Upper lobe of left lung (tissue), 4 donors: ENCODE measurements around the gene ATP10A.

Source experiments
- EP300 ChIP-seq, 4 donors: sonication (generic); formaldehyde crosslinking; IDR thresholded peaks; one replicate each; pipeline ENCODE4 v1.5.1; 2017; ENCODE audit warnings: antibody characterized with exemption in 4 of 4, control low read depth in 2 of 4
- POLR2A ChIP-seq, 4 donors: fragments of 450-650 bp; IDR thresholded peaks; one replicate each; pipeline ENCODE4 v1.5.1; 2016 to 2017; ENCODE audit warnings: antibody characterized with exemption in 4 of 4, mild to moderate bottlenecking in 2 of 4
- POLR2AphosphoS5 ChIP-seq, 2 donors: sonication (generic); formaldehyde crosslinking; IDR thresholded peaks; one replicate each; pipeline ENCODE4 v1.5.1; 2017; ENCODE audit warnings: antibody characterized with exemption in 2 of 2
- TF ChIP-seq, protein P1 (sequence below), 6 experiments: fragments of 450-650 bp in 4 of 6; fragments of 200-600 bp in 2 of 6; sonication (generic) in 2 of 6; IDR thresholded peaks; one replicate each; pipeline ENCODE4 v1.5.1; 2016 to 2019; ENCODE audit warnings: antibody characterized with exemption in 6 of 6

- TF ChIP-seq, protein P1, sequence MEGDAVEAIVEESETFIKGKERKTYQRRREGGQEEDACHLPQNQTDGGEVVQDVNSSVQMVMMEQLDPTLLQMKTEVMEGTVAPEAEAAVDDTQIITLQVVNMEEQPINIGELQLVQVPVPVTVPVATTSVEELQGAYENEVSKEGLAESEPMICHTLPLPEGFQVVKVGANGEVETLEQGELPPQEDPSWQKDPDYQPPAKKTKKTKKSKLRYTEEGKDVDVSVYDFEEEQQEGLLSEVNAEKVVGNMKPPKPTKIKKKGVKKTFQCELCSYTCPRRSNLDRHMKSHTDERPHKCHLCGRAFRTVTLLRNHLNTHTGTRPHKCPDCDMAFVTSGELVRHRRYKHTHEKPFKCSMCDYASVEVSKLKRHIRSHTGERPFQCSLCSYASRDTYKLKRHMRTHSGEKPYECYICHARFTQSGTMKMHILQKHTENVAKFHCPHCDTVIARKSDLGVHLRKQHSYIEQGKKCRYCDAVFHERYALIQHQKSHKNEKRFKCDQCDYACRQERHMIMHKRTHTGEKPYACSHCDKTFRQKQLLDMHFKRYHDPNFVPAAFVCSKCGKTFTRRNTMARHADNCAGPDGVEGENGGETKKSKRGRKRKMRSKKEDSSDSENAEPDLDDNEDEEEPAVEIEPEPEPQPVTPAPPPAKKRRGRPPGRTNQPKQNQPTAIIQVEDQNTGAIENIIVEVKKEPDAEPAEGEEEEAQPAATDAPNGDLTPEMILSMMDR (IDR thresholded peaks at IDR 0.05), result no peak
- TF ChIP-seq EP300 (IDR thresholded peaks at IDR 0.05), result no peak
- TF ChIP-seq POLR2A (IDR thresholded peaks at IDR 0.05), result no peak
- peak in 1 of 2 donors; percentile 34 for TF ChIP-seq POLR2AphosphoS5 (IDR thresholded peaks at IDR 0.05)
Measured at GRCh38 chr15:25784876-25785640, 78.1 kb downstream of the ATP10A start.
